Bronchial epithelial cell (primary cell): Measurements from ENCODE around the gene SLIT2. TPM values are rescaled to one million over a fixed set of nuclear protein-coding genes. Genes with fewer than 3 reads are reported as not detected.
A peak's percentile ranks its signal among the peaks of the same experiment; 100 is the strongest.

Experiments
- DNase-seq: peaks from one replicate; pipeline ENCODE4 v3.0.0-alpha.2; 2010; ENCODE audit warnings: low read depth
- FAIRE-seq: peaks from 2 replicates; lab custom pipeline; 2011; peaks lifted over from hg19 to GRCh38; lab: Jason Lieb, UNC
- H3K27me3 ChIP-seq: 2 replicates; pipeline ENCODE4 v1.5.1; 2011; ENCODE audit warnings: low read length; ENCODE audit not compliant: control insufficient read depth, insufficient read depth
- H3K36me3 ChIP-seq: 2 replicates; pipeline ENCODE4 v1.5.1; 2011; ENCODE audit warnings: low read length; ENCODE audit not compliant: control insufficient read depth, insufficient read depth
- H3K4me3 ChIP-seq: 2 replicates; pipeline ENCODE4 v1.5.1; 2011; ENCODE audit warnings: mild to moderate bottlenecking, low read depth, low read length, control low read depth
- total RNA-seq: library from RNA; depleted of rRNA; stranded (reverse); fragments of >200 nt; gene quantifications from 2 replicates; pipeline ENCODE4 v1.2.1, GENCODE V29; 2014
- TF ChIP-seq, protein P1 (sequence below): IDR thresholded peaks from 2 replicates; pipeline ENCODE4 v1.5.1; 2011; ENCODE audit warnings: mild to moderate bottlenecking, moderate library complexity, low read length, control low read depth, inconsistent platforms; ENCODE audit not compliant: insufficient read depth, severe bottlenecking

SLIT2 gene
- total RNA-seq, 1 donor from 2014 or later = 0.79 TPM

- DNase-seq (peak; percentile 46), FAIRE-seq (no peak)
- peaks cover 14% of the 10 kb centered on the region for H3K27me3 ChIP-seq
- H3K36me3 ChIP-seq = no peaks in the 10 kb centered on the region
- TF ChIP-seq, protein P1, sequence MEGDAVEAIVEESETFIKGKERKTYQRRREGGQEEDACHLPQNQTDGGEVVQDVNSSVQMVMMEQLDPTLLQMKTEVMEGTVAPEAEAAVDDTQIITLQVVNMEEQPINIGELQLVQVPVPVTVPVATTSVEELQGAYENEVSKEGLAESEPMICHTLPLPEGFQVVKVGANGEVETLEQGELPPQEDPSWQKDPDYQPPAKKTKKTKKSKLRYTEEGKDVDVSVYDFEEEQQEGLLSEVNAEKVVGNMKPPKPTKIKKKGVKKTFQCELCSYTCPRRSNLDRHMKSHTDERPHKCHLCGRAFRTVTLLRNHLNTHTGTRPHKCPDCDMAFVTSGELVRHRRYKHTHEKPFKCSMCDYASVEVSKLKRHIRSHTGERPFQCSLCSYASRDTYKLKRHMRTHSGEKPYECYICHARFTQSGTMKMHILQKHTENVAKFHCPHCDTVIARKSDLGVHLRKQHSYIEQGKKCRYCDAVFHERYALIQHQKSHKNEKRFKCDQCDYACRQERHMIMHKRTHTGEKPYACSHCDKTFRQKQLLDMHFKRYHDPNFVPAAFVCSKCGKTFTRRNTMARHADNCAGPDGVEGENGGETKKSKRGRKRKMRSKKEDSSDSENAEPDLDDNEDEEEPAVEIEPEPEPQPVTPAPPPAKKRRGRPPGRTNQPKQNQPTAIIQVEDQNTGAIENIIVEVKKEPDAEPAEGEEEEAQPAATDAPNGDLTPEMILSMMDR = no peak
- H3K4me3 ChIP-seq = no peak overlapping the region
These were observed 14.7 kb downstream of the SLIT2 start for GRCh38 chr4:20266215-20267082.

DNA sequence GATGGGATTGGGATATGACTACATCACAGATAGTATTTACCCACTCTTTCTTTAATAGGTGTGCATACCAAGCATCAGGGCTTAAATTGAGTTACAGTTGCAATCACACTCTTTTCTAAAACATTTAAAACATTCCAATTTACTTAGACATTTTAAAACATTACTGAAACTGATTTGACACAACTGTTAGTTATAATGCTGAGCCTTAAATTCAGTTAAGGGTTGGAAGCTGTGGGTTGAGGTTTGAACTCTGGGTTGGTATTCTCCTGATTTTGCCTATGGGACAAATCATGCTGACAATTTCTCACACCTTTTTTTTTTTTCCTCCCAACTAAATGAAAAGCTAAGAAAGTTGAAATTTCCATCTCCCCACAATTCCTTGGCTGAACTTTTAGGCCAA lies 16.3 kb downstream of the SLIT2 start:
- Histone ChIP-seq H3K36me3 (no peaks in the 10 kb centered on the region), H3K4me3 (no peak overlapping the region), H3K27me3 (peaks cover 18% of the 10 kb centered on the region)
- FAIRE-seq (no peak), DNase-seq (no peak)
- TF ChIP-seq, protein P1 = no peak

DNA sequence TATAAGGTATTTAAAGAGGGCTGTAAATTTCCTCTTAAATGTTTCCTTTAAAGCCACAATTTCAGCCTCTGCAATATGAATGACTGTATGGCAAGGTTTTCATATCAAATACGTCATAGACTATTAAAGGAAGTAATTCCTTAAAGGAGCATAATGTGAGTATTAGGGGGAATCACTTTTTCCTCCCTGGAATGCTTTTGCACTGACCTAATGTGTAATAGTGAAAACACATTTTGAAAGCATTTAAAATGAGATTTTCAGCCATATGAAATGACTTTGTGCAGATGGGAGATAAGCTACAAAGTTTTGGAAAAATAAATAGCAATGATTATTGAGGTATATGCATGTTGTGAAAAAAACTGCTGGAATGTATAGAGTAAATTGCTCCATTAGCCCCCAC lies 17.6 kb downstream of the SLIT2 start:
- DNase-seq (no peak), FAIRE-seq (no peak)
- peaks cover 20% of the 10 kb centered on the region for H3K27me3 ChIP-seq
- H3K36me3 ChIP-seq = no peaks in the 10 kb centered on the region
- TF ChIP-seq, protein P1 = no peak
- H3K4me3 ChIP-seq = no peak overlapping the region

- peaks cover 22% of the 10 kb centered on the region for H3K27me3 ChIP-seq
- TF ChIP-seq, protein P1 = no peak
- no peaks in the 10 kb centered on the region for H3K36me3 ChIP-seq
- FAIRE-seq (no peak), DNase-seq (no peak)
- H3K4me3 ChIP-seq = no peak overlapping the region
These were observed 20.2 kb downstream of the SLIT2 start for GRCh38 chr4:20271950-20272349.

GRCh38 chr4:20272411-20272872 lies 20.7 kb downstream of the SLIT2 start:
- TF ChIP-seq, protein P1 = no peak
- no peak overlapping the region for H3K4me3 ChIP-seq
- H3K36me3 ChIP-seq = no peaks in the 10 kb centered on the region
- FAIRE-seq (no peak), DNase-seq (peak; percentile 92)
- peaks cover 22% of the 10 kb centered on the region for H3K27me3 ChIP-seq

GRCh38 chr4:20273793-20274192 lies 22.1 kb downstream of the SLIT2 start:
- TF ChIP-seq, protein P1 = no peak
- no peak for DNase-seq
- no peak for FAIRE-seq
- Histone ChIP-seq H3K36me3 (no peaks in the 10 kb centered on the region), H3K27me3 (peaks cover 17% of the 10 kb centered on the region), H3K4me3 (no peak overlapping the region)
